Neural progenitor cell (in vitro differentiated cells): ENCODE results near the gene FBLN5. TPM values are rescaled to one million over a fixed set of nuclear protein-coding genes. Genes with fewer than 3 reads are reported as not detected.

Experiments used
- DNase-seq: peaks from one replicate; pipeline ENCODE4 v3.0.0-alpha.2; 2016; ENCODE audit warnings: low spot score
- H2AFZ ChIP-seq: fragments of 200-600 bp; sonication (generic); replicated peaks from 2 replicates; pipeline ENCODE4 v1.6.1; 2016; ENCODE audit warnings: antibody characterized with exemption
- H3F3A ChIP-seq: fragments of 200-600 bp; sonication (generic); 2 replicates; pipeline ENCODE4 v1.6.1; 2016; ENCODE audit warnings: antibody characterized with exemption, low read depth
- H3K27ac ChIP-seq: fragments of 200-600 bp; sonication (generic); 2 replicates; pipeline ENCODE4 v1.5.1; 2016; ENCODE audit warnings: mild to moderate bottlenecking
- H3K27me3 ChIP-seq: fragments of 200-600 bp; sonication (generic); 2 replicates; pipeline ENCODE4 v1.6.1; 2016; ENCODE audit warnings: mild to moderate bottlenecking, moderate library complexity
- H3K36me3 ChIP-seq: fragments of 200-600 bp; sonication (generic); 2 replicates; pipeline ENCODE4 v1.5.1; 2016
- H3K4me1 ChIP-seq: fragments of 200-600 bp; sonication (generic); 2 replicates; pipeline ENCODE4 v1.6.1; 2016; ENCODE audit warnings: mixed run types
- H3K4me2 ChIP-seq: fragments of 200-600 bp; sonication (generic); 2 replicates; pipeline ENCODE4 v1.6.1; 2016
- H3K4me3 ChIP-seq: fragments of 200-600 bp; sonication (generic); 2 replicates; pipeline ENCODE4 v1.5.1; 2016
- H3K79me2 ChIP-seq: fragments of 200-600 bp; sonication (generic); 2 replicates; pipeline ENCODE4 v1.6.1; 2016; ENCODE audit warnings: low read depth
- H3K9ac ChIP-seq: fragments of 200-600 bp; sonication (generic); 2 replicates; pipeline ENCODE4 v1.6.1; 2016
- H3K9me3 ChIP-seq: fragments of 200-600 bp; sonication (generic); 2 replicates; pipeline ENCODE4 v1.5.1; 2016; ENCODE audit warnings: low read depth
- H4K20me1 ChIP-seq: fragments of 200-600 bp; sonication (generic); 2 replicates; pipeline ENCODE4 v1.6.1; 2016; ENCODE audit warnings: low read depth
- H3K27ac Mint-ChIP-seq: 3 replicates; pipeline ENCODE4 v1.8.0; 2021; ENCODE audit warnings: mixed read lengths
- H3K27me3 Mint-ChIP-seq: 2 replicates; pipeline ENCODE4 v1.8.0; 2022; ENCODE audit warnings: low read depth, mild to moderate bottlenecking, inconsistent platforms, moderate library complexity, mixed read lengths; ENCODE audit not compliant: insufficient read depth
- H3K36me3 Mint-ChIP-seq: 3 replicates; pipeline ENCODE4 v1.8.0; 2021; ENCODE audit warnings: mixed read lengths
- H3K4me1 Mint-ChIP-seq: 3 replicates; pipeline ENCODE4 v1.8.0; 2021; ENCODE audit warnings: mixed read lengths
- H3K4me3 Mint-ChIP-seq: 3 replicates; pipeline ENCODE4 v1.8.0; 2021; ENCODE audit warnings: mild to moderate bottlenecking, moderate library complexity, mixed read lengths
- H3K9me3 Mint-ChIP-seq: 3 replicates; pipeline ENCODE4 v1.8.0; 2020; ENCODE audit warnings: mixed read lengths
- CTCF ChIP-seq: fragments of 200-600 bp; sonication (generic); IDR thresholded peaks from 2 replicates; pipeline ENCODE4 v1.5.1; 2017; ENCODE audit warnings: antibody characterized with exemption, mild to moderate bottlenecking
- EZH2 ChIP-seq: fragments of 200-600 bp; sonication (generic); IDR thresholded peaks from 2 replicates; pipeline ENCODE4 v1.6.1; 2017; ENCODE audit warnings: antibody characterized with exemption, mild to moderate bottlenecking, moderate library complexity
- EZH2phosphoT487 ChIP-seq: fragments of 200-600 bp; sonication (generic); IDR thresholded peaks from 2 replicates; pipeline ENCODE4 v1.6.1; 2017; ENCODE audit warnings: antibody characterized with exemption
- total RNA-seq: library from RNA; depleted of rRNA; stranded (reverse); fragments of >200 nt; gene quantifications from 2 replicates; pipeline ENCODE4 v1.2.3, GENCODE V29; 2015; ENCODE audit warnings: low replicate concordance

Gene FBLN5
- total RNA-seq, 1 donor from 2014 or later, result not detected

GRCh38 chr14:91918186-91918883 is 29.2 kb downstream of the FBLN5 start:
- Histone ChIP-seq H3K4me2 (no peak overlapping the region), H3K9me3 (no peaks in the 10 kb centered on the region), H2AFZ (no peak overlapping the region), H3F3A (no peaks in the 10 kb centered on the region), H3K27me3 (no peaks in the 10 kb centered on the region), H3K9ac (no peak overlapping the region), H3K36me3 (no peaks in the 10 kb centered on the region), H3K79me2 (no peaks in the 10 kb centered on the region), H4K20me1 (no peaks in the 10 kb centered on the region), H3K4me3 (no peak overlapping the region), H3K4me1 (no peaks in the 10 kb centered on the region), H3K27ac (no peak overlapping the region)
- TF ChIP-seq EZH2, result no peak
- no peak for TF ChIP-seq EZH2phosphoT487
- TF ChIP-seq CTCF, result no peak
- Mint-ChIP-seq H3K4me3 (no peak overlapping the region), H3K27ac (no peak overlapping the region), H3K9me3 (no peaks in the 10 kb centered on the region), H3K4me1 (peaks cover 9% of the 10 kb centered on the region), H3K27me3 (peaks cover 2% of the 10 kb centered on the region), H3K36me3 (no peaks in the 10 kb centered on the region)
- no peak for DNase-seq

GRCh38 chr14:91912035-91912434 is 35.5 kb downstream of the FBLN5 start:
- Histone ChIP-seq H3K9ac (no peak overlapping the region), H3K9me3 (no peaks in the 10 kb centered on the region), H3K79me2 (no peaks in the 10 kb centered on the region), H3K27me3 (no peaks in the 10 kb centered on the region), H2AFZ (no peak overlapping the region), H3K4me1 (no peaks in the 10 kb centered on the region), H4K20me1 (no peaks in the 10 kb centered on the region), H3K4me2 (no peak overlapping the region), H3K4me3 (no peak overlapping the region), H3K36me3 (no peaks in the 10 kb centered on the region), H3F3A (no peaks in the 10 kb centered on the region), H3K27ac (no peak overlapping the region)
- H3K36me3 Mint-ChIP-seq, result no peaks in the 10 kb centered on the region
- H3K4me3 Mint-ChIP-seq, result no peak overlapping the region
- no peaks in the 10 kb centered on the region for H3K9me3 Mint-ChIP-seq
- H3K27ac Mint-ChIP-seq, result no peak overlapping the region
- no peak for TF ChIP-seq EZH2phosphoT487
- TF ChIP-seq CTCF, result no peak
- no peak for DNase-seq
- H3K4me1 Mint-ChIP-seq, result no peaks in the 10 kb centered on the region
- H3K27me3 Mint-ChIP-seq, result peaks cover 4% of the 10 kb centered on the region

- no peaks in the 10 kb centered on the region for H3K9me3 ChIP-seq
- no peak overlapping the region for H3K4me3 ChIP-seq
- no peaks in the 10 kb centered on the region for H3K27me3 ChIP-seq
- Mint-ChIP-seq H3K4me3 (no peak overlapping the region), H3K4me1 (no peaks in the 10 kb centered on the region), H3K27ac (no peak overlapping the region), H3K36me3 (no peaks in the 10 kb centered on the region), H3K27me3 (peaks cover 2% of the 10 kb centered on the region), H3K9me3 (no peaks in the 10 kb centered on the region)
- no peak overlapping the region for H3K27ac ChIP-seq
- no peaks in the 10 kb centered on the region for H3K36me3 ChIP-seq
- TF ChIP-seq EZH2phosphoT487, result no peak
- peak; percentile 75 for TF ChIP-seq CTCF
- no peak overlapping the region for H3K4me2 ChIP-seq
- H2AFZ ChIP-seq, result peak overlapping the region; percentile 87
- no peaks in the 10 kb centered on the region for H3K79me2 ChIP-seq
- DNase-seq, result peak; percentile 73
- no peaks in the 10 kb centered on the region for H3K4me1 ChIP-seq
- H4K20me1 ChIP-seq, result no peaks in the 10 kb centered on the region
- H3F3A ChIP-seq, result no peaks in the 10 kb centered on the region
- H3K9ac ChIP-seq, result no peak overlapping the region
Observed at GRCh38 chr14:91911474-91912032, 35.9 kb downstream of the FBLN5 start.
